ENCODE data around the gene HERC2.
A peak's percentile ranks its signal among the peaks of the same experiment; 100 is the strongest.
"Not testable (repeated sequence)": the region's sequence is repeated elsewhere in the genome, so short reads cannot be mapped to it uniquely, and the experiment has no call there.

The HERC2 gene

GRCh38 chr15:28178727-28179126, 143.3 kb downstream of the HERC2 start:
- DNase-seq = no peak

- no peak for DNase-seq
Measured at GRCh38 chr15:28178290-28178689, 143.7 kb downstream of the HERC2 start.

GRCh38 chr15:28169366-28169765, 152.6 kb downstream of the HERC2 start:
- DNase-seq = no peak

- DNase-seq = not testable (repeated sequence)
Measured at GRCh38 chr15:28168405-28169121, 153.4 kb downstream of the HERC2 start.

- no peak for DNase-seq
Measured at GRCh38 chr15:28167042-28167441, 154.9 kb downstream of the HERC2 start.

- DNase-seq = no peak
Measured at GRCh38 chr15:28165791-28166190, 156.2 kb downstream of the HERC2 start.

- DNase-seq = no peak
Measured at GRCh38 chr15:28164876-28165275, 157.1 kb downstream of the HERC2 start.

GRCh38 chr15:28154283-28154682, 167.7 kb downstream of the HERC2 start:
- DNase-seq = no peak

GRCh38 chr15:28153492-28154119, 168.4 kb downstream of the HERC2 start:
- no peak for DNase-seq

GRCh38 chr15:28152538-28152923, 169.4 kb downstream of the HERC2 start:
- DNase-seq = not testable (repeated sequence)

- DNase-seq = not testable (repeated sequence)
Measured at GRCh38 chr15:28151864-28152537, 170.0 kb downstream of the HERC2 start.

- no peak for DNase-seq
Measured at GRCh38 chr15:28147801-28148200, 174.2 kb downstream of the HERC2 start.

- not testable (repeated sequence) for DNase-seq
Measured at GRCh38 chr15:28145419-28145818, 176.6 kb downstream of the HERC2 start.

GRCh38 chr15:28140062-28140461, 181.9 kb downstream of the HERC2 start:
- DNase-seq = no peak

- DNase-seq = not testable (repeated sequence)
Measured at GRCh38 chr15:28137408-28138039, 184.5 kb downstream of the HERC2 start.

GRCh38 chr15:28136236-28136904, 185.6 kb downstream of the HERC2 start:
- DNase-seq = peak; percentile 22

- no peak for DNase-seq
Measured at GRCh38 chr15:28133281-28133680, 188.7 kb downstream of the HERC2 start.

GRCh38 chr15:28132524-28133275, 189.3 kb downstream of the HERC2 start:
- no peak for DNase-seq

- DNase-seq = no peak
Measured at GRCh38 chr15:28131946-28132345, 190.0 kb downstream of the HERC2 start.

- DNase-seq = no peak
Measured at GRCh38 chr15:28131400-28131799, 190.6 kb downstream of the HERC2 start.

- DNase-seq = no peak
Measured at GRCh38 chr15:28130651-28131050, 191.3 kb downstream of the HERC2 start.

- no peak for DNase-seq
Measured at GRCh38 chr15:28129231-28129848, 192.6 kb downstream of the HERC2 start.

Measured in CD4-positive, alpha-beta T cell treated with Interleukin-21 for 1 hour (primary cell).